ENCODE measurements around the gene ACAP2.
"Not testable (repeated sequence)": the region's sequence is repeated elsewhere in the genome, so short reads cannot be mapped to it uniquely, and the experiment has no call there.

Gene ACAP2

DNA sequence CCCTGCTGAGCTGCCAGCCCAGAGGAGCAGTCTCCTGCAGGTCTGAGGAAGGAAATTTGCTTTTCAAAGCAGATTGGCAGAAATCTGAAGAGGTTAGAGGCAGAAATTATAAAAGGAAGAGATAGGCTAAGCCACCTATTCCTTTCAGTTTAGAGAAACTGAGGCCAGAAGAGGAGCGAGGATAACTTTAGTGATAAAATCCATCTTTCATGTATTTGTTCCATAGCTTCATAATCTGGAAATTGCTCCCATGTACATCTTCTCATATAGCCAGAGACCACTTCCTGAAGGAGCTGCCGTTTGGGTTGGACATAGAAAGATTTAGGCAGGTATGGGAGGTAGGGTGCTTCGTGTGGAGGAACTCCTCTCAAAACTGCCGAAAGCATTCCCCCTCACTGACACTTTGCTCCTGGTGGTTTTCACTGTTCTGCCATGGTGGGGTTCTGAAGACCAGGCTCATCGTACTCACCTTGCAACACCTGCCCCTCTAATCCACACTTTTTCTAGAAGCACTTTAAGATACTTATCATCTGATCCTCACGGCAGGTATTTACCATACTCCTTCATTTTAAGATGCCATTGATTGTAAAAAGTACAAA lies 670 bp upstream of the ACAP2 start:
- DNase-seq: no peak

GRCh38 chr3:195441992-195442572 lies 738 bp downstream of the ACAP2 start:
- DNase-seq: peak; percentile 71

DNA sequence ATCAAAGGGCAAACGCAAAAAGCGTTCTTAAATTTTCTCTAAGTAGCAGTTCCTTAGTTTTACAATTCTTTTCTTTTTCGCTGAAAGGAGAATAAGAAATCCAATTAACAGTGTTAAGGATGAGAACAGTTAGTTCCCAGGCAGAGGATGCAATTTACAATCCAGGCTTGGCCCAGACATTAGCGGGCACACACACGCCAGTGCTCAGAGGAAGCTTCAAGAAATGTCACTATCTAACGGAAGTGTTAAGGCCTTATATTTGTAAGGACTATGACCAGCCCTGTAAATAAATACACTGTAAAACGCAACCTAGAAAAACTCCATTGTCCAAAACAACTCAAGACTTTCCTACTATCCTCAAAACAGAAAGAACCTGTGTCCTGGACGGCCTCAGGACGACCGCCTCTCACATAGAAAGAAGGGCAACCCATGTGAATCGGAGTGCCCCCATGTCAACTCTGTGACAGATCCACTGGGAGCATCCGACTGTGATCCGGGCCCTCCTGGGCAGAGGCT lies 1.3 kb downstream of the ACAP2 start:
- peak; percentile 42 for DNase-seq

- no peak for DNase-seq
Observed at GRCh38 chr3:195441051-195441450, 1.8 kb downstream of the ACAP2 start.

GRCh38 chr3:195440379-195440778 lies 2.4 kb downstream of the ACAP2 start:
- DNase-seq: no peak

- DNase-seq: peak; percentile 36
Observed at GRCh38 chr3:195438371-195438770, 4.4 kb downstream of the ACAP2 start.

- DNase-seq: no peak
Observed at GRCh38 chr3:195425849-195426248, 17.0 kb downstream of the ACAP2 start.

GRCh38 chr3:195423818-195424217 lies 19.0 kb downstream of the ACAP2 start:
- DNase-seq: no peak

DNA sequence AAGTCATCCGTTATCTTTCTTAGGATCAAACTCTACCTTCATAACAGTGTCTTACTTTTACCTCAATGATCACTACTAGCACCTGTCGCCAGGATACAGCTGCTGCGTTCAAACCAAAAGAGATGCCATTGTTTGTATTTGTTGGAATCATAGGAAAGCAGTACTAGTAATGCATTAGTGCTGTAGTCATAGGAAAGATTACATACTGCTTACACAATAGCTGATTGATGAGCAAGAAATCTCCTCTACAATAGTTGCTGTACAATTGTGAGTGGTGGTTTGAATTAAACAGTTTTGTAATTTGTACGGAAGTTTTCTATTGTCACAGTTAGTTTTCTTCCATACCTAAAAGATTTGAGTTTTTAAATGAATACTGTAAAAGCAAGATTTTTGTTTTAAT lies 21.4 kb downstream of the ACAP2 start:
- no peak for DNase-seq

DNA sequence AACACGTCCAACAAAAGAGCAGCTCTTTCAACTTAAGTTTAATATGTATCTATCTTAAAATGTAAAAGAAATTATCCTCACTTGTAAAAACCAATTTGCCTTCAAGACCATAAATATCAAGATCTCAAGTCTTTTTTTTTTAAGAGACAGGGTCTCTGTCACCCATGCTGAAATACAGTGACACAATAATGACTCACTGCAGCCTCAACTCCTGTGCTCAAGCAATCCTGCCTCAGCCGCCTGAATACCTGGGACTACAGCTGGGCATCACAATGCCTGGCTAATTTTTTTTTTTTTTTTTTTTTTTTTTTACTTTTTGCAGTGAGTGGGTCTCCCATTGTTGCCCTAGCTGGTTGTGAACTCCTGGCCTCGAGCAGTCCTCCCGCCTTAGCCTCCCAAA lies 26.0 kb downstream of the ACAP2 start:
- no peak for DNase-seq

DNA sequence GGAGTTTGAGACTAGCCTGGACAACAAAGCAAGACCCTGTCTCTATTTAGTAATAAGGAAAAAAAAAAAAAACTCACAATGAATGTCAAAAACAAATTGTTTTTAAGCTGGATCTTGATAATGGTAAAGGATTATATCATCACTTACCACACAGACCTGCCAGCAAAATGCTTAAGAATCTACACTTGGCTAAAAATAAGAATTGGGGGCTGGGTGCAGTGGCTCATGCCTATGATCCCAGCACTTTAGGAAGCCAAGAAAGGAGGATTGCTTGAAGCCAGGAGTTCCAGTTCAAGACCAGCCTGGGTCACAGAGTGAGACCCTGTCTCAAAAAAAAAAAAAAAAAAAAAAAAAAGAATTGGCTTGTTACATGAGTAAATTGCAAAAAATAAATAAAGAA lies 31.0 kb downstream of the ACAP2 start:
- no peak for DNase-seq

GRCh38 chr3:195410546-195410945 lies 32.3 kb downstream of the ACAP2 start:
- peak; percentile 11 for DNase-seq

DNA sequence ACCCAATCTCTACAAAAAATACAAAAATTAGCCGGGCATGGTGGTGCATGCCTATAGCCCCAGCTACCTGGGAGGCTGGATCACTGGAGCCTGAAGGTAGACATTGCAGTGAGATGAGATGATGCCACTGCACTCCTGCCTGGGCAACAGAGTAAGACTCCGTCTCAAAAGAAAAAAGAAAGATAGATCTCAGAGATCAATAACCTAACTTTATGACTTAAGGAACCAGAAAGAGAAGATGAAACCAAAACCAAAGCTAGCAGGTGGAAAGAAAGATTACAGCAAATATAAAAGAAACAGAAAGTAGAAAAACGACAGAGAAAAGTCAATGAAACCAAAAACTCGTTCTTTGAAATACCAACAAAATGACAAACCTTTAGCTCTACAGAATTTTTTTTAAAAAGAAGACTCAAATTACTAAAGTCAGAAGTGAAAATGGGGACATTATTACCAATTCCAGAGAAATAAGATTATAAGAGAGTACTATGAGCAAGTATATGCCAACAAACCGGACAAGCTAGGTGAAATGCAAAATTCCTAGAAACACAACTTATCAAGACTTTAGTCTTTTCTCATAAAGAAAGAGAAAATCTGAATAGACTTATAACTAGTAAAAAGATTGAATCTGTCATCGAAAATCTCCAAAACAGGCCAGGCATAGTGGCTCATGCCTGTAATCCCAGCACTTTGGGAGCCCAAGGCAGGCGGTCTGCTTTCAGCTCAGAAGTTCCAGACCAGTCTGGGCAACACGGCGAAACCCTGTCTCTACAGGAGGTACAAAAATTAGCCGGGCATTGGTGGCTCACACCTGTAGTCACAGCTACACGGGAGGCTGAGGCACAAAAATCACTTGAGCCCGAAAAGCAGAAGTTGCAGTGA lies 35.0 kb downstream of the ACAP2 start:
- DNase-seq: no peak

- DNase-seq: no peak
Observed at GRCh38 chr3:195405651-195406050, 37.2 kb downstream of the ACAP2 start.

DNA sequence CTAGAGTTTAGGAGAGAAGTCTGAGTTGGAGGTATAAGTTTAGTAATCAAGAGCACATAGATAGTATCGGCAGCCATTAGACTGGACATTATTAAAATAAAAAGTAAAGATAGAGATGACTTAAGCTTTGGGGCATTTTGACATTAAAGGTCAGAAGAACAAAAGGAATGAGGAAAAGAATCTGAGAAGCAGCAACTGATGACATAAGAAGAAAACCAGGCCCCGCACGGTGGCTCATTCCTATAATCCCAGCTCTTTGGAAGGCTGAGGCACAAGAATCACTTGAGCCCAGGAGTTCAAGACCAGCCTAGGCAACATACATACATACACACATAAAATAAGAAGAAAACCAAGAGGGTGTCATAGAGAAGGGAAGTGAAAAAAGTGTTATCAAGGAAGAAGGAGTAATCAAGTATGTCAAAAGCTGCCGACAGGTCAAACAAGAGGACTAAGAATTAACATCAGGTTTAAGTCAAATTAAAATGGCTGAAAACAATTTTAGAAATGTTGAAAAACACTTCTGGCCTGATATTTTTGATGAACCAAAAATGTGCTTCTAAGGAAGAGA lies 38.9 kb downstream of the ACAP2 start:
- DNase-seq: no peak

DNA sequence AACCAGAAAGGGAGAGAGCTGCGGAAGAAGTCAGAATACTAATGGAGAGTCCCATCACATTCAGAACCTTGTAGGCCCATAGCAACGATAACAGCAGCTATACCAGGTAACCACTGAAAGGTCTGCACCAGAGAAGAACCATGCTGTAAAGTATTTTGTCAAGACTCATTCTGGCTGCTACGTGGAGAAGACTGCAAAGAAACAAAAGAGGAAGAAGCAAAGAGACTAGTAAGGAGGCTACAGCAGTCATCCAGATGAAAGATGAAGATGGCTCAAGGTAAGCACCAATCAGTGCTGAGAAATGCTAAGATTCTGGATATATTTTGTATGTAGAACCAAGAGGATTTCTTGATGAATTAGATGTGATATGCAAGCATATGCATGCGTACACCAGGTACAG lies 39.6 kb downstream of the ACAP2 start:
- no peak for DNase-seq

- no peak for DNase-seq
Observed at GRCh38 chr3:195401943-195402342, 40.9 kb downstream of the ACAP2 start.

GRCh38 chr3:195398460-195398859 lies 44.4 kb downstream of the ACAP2 start:
- not testable (repeated sequence) for DNase-seq

- no peak for DNase-seq
Observed at GRCh38 chr3:195397524-195397923, 45.3 kb downstream of the ACAP2 start.

DNA sequence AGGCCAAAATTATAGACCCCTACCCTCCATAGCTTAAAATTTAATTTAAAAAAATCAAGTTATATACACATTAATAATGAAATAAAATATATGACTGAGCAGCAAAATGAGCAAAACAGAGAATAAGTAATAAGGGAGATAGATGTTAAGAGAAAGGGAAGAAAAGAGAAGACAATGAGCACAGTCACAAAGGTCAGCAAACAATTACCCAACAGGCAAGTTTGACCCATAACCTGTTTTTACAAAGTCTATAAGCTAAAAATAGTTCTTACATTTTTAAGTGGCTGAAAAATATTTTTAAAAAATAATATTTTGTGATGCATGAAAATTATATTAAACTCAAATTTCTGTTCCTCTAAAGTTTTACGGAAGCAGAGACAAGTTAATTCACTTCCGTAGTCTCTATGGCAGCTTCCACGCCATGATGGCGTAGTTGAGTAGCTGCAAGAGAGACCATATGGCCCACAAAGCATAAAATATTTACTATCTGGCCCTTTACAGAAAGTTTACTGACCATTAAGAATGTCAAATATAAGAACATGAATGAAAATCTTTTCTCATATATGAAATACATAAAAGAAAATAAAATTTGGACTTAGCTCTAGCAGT lies 47.5 kb downstream of the ACAP2 start:
- no peak for DNase-seq

DNA sequence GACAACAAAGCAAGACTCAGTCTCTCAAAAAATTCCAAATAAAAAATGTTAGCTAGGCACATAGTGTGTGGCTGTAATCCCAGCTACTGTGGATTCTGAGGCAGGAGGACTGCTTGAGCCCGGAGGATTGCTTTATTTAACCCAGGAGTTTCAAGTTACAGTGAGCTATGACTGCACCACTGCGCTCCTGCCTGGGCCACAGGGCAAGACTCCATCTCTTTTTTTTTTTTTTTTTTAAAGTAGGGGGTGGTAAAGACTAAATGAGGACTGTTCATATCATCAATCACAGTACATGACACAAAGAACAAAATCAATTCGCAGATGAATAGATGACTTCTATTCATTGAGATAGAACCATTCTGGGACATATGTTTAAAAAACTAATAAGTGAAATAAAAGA lies 48.1 kb downstream of the ACAP2 start:
- no peak for DNase-seq

DNA sequence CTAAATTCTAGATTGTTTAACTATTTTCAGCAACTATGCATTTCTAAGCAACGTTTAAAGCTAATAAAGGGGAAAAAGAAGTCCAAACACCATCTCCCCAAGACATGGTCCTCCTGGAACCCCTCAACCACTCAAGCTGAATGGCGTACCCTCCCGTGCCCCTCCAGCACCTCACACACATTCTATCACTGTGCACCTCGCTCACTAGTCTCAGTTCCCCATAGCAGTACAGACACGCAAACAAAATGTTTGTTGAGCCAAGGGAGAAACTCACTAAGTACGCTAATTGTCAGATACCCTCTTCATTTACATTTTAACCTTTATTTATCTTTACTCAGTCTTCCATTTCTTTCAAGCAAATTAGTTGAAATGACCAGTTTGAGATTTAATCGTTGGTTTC lies 48.8 kb downstream of the ACAP2 start:
- no peak for DNase-seq

- no peak for DNase-seq
Observed at GRCh38 chr3:195388380-195388779, 54.4 kb downstream of the ACAP2 start.
